HL-60/S4 treated with phorbol 12-myristate 13-acetate at 8.2 ng/mL for 4 days and 3 days (cell line): Measurements from ENCODE around the gene IRX1.

ENCODE experiments used
- in situ Hi-C: fragments of 300-500 bp; cut with MboI; formaldehyde crosslinking; loops from 2 replicates; pipeline ENCODE4 v1.15.0; 2022; ENCODE audit warnings: low sequenced_read_pairs

The IRX1 gene

GRCh38 chr5:3650320-3650719 is 54.7 kb downstream of the IRX1 start:
- in situ Hi-C loops = no loop called here

- in situ Hi-C loops = no loop called here
These were observed 55.2 kb downstream of the IRX1 start for GRCh38 chr5:3650868-3651267.
